Ecto neural progenitor cell (in vitro differentiated cells): ENCODE results near the gene SCUBE1.

Experiments used
- DNase-seq: peaks from one replicate; pipeline ENCODE4 v3.0.0-alpha.2; 2018; ENCODE audit warnings: low spot score

The SCUBE1 gene

GRCh38 chr22:43236411-43237166 is 106.6 kb downstream of the SCUBE1 start:
- DNase-seq, result no peak

GRCh38 chr22:43235445-43236409 is 107.4 kb downstream of the SCUBE1 start:
- DNase-seq, result no peak

GRCh38 chr22:43234264-43234988 is 108.7 kb downstream of the SCUBE1 start:
- DNase-seq, result peak; percentile 63

- DNase-seq, result no peak
Observed at GRCh38 chr22:43233529-43233928, 109.6 kb downstream of the SCUBE1 start.

GRCh38 chr22:43232445-43232844 is 110.7 kb downstream of the SCUBE1 start:
- no peak for DNase-seq

- DNase-seq, result no peak
Observed at GRCh38 chr22:43231724-43232034, 111.5 kb downstream of the SCUBE1 start.

GRCh38 chr22:43230971-43231723 is 112.0 kb downstream of the SCUBE1 start:
- DNase-seq, result peak; percentile 87

- DNase-seq, result no peak
Observed at GRCh38 chr22:43230571-43230970, 112.6 kb downstream of the SCUBE1 start.

- DNase-seq, result no peak
Observed at GRCh38 chr22:43228863-43229262, 114.3 kb downstream of the SCUBE1 start.

GRCh38 chr22:43228330-43228729 is 114.8 kb downstream of the SCUBE1 start:
- DNase-seq, result peak; percentile 74

GRCh38 chr22:43227239-43227630 is 115.9 kb downstream of the SCUBE1 start:
- no peak for DNase-seq

GRCh38 chr22:43226377-43227238 is 116.6 kb downstream of the SCUBE1 start:
- peak; percentile 86 for DNase-seq

- DNase-seq, result no peak
Observed at GRCh38 chr22:43225609-43226008, 117.6 kb downstream of the SCUBE1 start.

- no peak for DNase-seq
Observed at GRCh38 chr22:43222987-43223386, 120.2 kb downstream of the SCUBE1 start.

GRCh38 chr22:43222262-43222661 is 120.9 kb downstream of the SCUBE1 start:
- DNase-seq, result no peak

GRCh38 chr22:43220625-43221380 is 122.4 kb downstream of the SCUBE1 start:
- DNase-seq, result no peak

GRCh38 chr22:43218786-43219185 is 124.4 kb downstream of the SCUBE1 start:
- no peak for DNase-seq

GRCh38 chr22:43217285-43218030 is 125.7 kb downstream of the SCUBE1 start:
- DNase-seq, result no peak

- DNase-seq, result no peak
Observed at GRCh38 chr22:43216738-43217137, 126.4 kb downstream of the SCUBE1 start.
